PC-9 (cell line): ENCODE data around the gene PTPRF.

Source experiments
- EZH2 ChIP-seq: fragments of 200-600 bp; sonication (generic); IDR thresholded peaks from 2 replicates; pipeline ENCODE4 v1.8.0; 2017; ENCODE audit warnings: antibody characterized with exemption, low read depth
- TF ChIP-seq, protein P1 (sequence below): fragments of 200-600 bp; sonication (generic); conservative IDR thresholded peaks from 2 replicates; pipeline ENCODE4 v1.6.1; 2017; ENCODE audit warnings: mixed run types, antibody characterized with exemption, mild to moderate bottlenecking, moderate library complexity

DNA sequence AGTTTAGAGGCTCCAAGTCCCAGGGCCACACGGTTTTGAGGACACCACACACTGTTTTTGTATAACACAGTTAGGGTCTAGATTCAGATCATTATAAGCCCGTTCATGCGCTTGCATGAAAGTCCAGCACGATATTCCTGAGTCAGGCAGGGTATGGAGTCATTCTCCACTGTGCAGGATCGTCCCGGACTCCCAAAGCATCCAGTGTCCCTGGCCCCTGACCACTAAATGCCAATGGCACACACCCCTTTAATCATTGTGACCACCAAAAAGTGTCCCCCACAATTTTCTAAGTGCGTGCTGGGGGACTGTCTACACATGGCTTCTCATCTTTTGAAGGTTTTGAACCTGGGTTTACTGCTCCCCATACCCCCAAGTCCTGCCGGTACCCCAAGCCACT lies 27.1 kb upstream of the PTPRF start:
- TF ChIP-seq, protein P1, sequence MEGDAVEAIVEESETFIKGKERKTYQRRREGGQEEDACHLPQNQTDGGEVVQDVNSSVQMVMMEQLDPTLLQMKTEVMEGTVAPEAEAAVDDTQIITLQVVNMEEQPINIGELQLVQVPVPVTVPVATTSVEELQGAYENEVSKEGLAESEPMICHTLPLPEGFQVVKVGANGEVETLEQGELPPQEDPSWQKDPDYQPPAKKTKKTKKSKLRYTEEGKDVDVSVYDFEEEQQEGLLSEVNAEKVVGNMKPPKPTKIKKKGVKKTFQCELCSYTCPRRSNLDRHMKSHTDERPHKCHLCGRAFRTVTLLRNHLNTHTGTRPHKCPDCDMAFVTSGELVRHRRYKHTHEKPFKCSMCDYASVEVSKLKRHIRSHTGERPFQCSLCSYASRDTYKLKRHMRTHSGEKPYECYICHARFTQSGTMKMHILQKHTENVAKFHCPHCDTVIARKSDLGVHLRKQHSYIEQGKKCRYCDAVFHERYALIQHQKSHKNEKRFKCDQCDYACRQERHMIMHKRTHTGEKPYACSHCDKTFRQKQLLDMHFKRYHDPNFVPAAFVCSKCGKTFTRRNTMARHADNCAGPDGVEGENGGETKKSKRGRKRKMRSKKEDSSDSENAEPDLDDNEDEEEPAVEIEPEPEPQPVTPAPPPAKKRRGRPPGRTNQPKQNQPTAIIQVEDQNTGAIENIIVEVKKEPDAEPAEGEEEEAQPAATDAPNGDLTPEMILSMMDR, result no peak
- no peak for TF ChIP-seq EZH2
